Lower lobe of right lung (tissue), 2 donors: Measurements from ENCODE around the gene MRAP. TPM values are rescaled to one million over a fixed set of nuclear protein-coding genes. Genes with fewer than 3 reads are reported as not detected.

ENCODE experiments used
- ATAC-seq, 2 donors: fragments of 200-7000 bp; cut with Tn5 transposase; one replicate each; pipeline ENCODE4 v1.9.1; 2020 to 2022; ENCODE audit warnings: mild to moderate bottlenecking in 2 of 2, moderate library complexity in 2 of 2
- DNase-seq: peaks from one replicate; pipeline ENCODE4 v3.0.0-alpha.2; 2020
- H3K27ac ChIP-seq: fragments of 200-600 bp; one replicate; pipeline ENCODE4 v1.8.0; 2022
- H3K27me3 ChIP-seq: fragments of 200-600 bp; one replicate; pipeline ENCODE4 v1.8.0; 2022; ENCODE audit warnings: low read depth
- H3K36me3 ChIP-seq: fragments of 200-600 bp; one replicate; pipeline ENCODE4 v1.8.0; 2022; ENCODE audit warnings: mild to moderate bottlenecking
- H3K4me1 ChIP-seq: fragments of 200-600 bp; one replicate; pipeline ENCODE4 v1.8.0; 2022
- H3K4me3 ChIP-seq: fragments of 200-600 bp; one replicate; pipeline ENCODE4 v1.8.0; 2022; ENCODE audit warnings: mild to moderate bottlenecking
- H3K9me3 ChIP-seq: fragments of 200-600 bp; one replicate; pipeline ENCODE4 v1.8.0; 2022
- intact Hi-C: fragments of 100-400 bp; cut with DNase I; formaldehyde crosslinking; loops from one replicate; pipeline ENCODE4 v1.11.0; 2022
- total RNA-seq: library from RNA; stranded (reverse); fragmentation: NEBNext Ultra II Directional; extraction: Animal tissue kit (Norgen Biotek cat#: 25700); gene quantifications from one replicate; pipeline ENCODE4 v1.2.1, GENCODE V29; 2021
- TF ChIP-seq, protein P1 (sequence below): fragments of 200-600 bp; IDR thresholded peaks from one replicate; pipeline ENCODE4 v1.8.0; 2022; ENCODE audit warnings: antibody characterized with exemption, mild to moderate bottlenecking
- donor health status: DM: no; HTN: yes; CAD: no; lungs with severe emphysema.

MRAP gene
- total RNA-seq, 1 donor from 2014 or later = not detected

DNA sequence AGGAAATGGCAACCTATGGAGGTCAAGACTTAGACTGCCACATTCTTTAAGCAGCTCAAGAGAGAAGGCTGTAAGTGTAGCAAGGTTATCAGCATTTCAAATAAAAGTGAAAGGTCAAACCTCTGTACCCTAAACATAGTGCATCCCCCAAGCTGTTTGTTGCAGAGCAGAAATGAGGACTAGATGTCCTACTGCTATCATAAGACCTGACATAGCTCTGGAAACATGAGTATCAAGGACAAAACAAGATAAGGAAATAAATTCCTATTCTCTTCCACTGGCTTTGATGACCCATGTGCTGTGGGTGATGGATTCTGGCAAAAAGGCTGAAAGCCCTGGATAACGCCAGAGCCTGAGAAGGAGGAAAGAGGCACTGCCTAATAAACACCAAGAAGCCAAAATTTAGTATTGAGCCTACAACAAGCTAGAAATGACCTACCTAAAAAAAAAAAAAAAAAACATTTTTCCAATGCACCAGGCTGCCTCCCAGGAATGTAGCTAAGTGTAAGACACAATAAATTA, 58.3 kb downstream of the MRAP start:
- Histone ChIP-seq H3K36me3 (peaks cover 100% of the 10 kb centered on the region), H3K27me3 (no peaks in the 10 kb centered on the region), H3K27ac (no peak overlapping the region), H3K4me1 (no peaks in the 10 kb centered on the region), H3K9me3 (no peaks in the 10 kb centered on the region), H3K4me3 (no peak overlapping the region)
- DNase-seq (no peak), ATAC-seq (no peak)
- intact Hi-C loops = no loop called here
- TF ChIP-seq, protein P1, sequence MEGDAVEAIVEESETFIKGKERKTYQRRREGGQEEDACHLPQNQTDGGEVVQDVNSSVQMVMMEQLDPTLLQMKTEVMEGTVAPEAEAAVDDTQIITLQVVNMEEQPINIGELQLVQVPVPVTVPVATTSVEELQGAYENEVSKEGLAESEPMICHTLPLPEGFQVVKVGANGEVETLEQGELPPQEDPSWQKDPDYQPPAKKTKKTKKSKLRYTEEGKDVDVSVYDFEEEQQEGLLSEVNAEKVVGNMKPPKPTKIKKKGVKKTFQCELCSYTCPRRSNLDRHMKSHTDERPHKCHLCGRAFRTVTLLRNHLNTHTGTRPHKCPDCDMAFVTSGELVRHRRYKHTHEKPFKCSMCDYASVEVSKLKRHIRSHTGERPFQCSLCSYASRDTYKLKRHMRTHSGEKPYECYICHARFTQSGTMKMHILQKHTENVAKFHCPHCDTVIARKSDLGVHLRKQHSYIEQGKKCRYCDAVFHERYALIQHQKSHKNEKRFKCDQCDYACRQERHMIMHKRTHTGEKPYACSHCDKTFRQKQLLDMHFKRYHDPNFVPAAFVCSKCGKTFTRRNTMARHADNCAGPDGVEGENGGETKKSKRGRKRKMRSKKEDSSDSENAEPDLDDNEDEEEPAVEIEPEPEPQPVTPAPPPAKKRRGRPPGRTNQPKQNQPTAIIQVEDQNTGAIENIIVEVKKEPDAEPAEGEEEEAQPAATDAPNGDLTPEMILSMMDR = no peak

DNA sequence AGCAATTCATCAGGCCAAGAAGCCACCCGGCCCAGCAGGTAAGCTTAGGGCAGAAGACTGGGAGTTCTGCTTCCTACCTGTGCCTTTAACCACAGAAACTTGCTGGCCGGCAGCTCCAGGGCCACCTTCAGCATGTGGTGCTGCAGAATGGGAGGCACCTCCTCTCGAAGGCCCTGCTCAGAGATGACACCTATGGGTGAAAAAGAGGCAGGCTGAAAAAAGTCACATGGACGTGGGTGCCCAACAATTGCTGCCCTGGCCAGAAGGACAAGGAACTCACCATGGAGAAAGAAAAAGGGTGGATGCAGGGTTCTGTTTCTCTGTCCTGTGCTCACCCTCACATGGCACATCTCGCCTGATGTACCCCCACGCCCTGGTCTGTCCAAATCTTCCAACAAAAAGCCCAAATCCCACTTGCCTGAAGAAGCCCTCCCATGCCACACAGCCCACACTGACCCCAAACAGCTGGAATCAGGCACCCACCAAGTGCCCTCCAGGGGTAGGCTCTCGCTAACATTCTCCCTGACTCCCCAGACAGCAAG, 61.1 kb downstream of the MRAP start:
- Histone ChIP-seq H3K4me3 (no peak overlapping the region), H3K36me3 (peaks cover 98% of the 10 kb centered on the region), H3K9me3 (no peaks in the 10 kb centered on the region), H3K27me3 (no peaks in the 10 kb centered on the region), H3K27ac (no peak overlapping the region), H3K4me1 (peaks cover 3% of the 10 kb centered on the region)
- intact Hi-C loops = no loop called here
- DNase-seq = no peak
- ATAC-seq = peak in 1 of 2 donors; percentile 16
- TF ChIP-seq, protein P1 = no peak

DNA sequence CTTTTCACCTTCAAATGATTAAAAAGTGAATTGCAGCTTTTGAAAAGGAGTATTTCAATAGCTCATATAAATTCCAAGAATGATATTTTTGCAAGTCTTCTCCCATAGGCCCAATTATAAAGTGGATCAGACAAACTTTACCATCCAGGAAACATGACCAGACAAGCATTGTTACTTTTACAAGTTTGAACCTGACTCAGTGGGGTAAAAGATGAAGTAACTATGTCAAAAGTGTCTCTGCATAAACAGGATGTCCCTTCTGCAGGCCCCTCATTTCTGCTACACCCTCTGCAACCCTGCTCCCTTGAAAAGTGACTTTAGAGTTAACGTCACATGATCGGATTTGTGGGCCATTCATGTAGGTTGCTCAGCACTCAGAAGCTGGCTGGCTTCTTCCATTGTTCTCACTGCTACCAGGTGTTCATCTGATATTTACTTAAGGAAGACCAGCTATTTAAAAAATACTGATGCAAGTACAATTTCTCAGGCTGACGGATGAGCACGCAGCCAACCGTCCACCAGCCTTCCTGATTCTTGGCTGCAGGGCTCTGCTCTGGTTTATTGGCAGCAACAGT, 61.8 kb downstream of the MRAP start:
- Histone ChIP-seq H3K4me3 (no peak overlapping the region), H3K27ac (no peak overlapping the region), H3K4me1 (peaks cover 5% of the 10 kb centered on the region), H3K9me3 (no peaks in the 10 kb centered on the region), H3K27me3 (no peaks in the 10 kb centered on the region), H3K36me3 (peaks cover 98% of the 10 kb centered on the region)
- DNase-seq (no peak), ATAC-seq (no peak)
- TF ChIP-seq, protein P1 = no peak
- intact Hi-C loops = no loop called here

Other genes with a start within 250 kb of the MRAP start
- 4.7 TPM for gene MIS18A, start 19.8 kb upstream of the MRAP start, total RNA-seq
- 10.3 TPM for gene URB1, start 94.2 kb downstream of the MRAP start, total RNA-seq
- 31.8 TPM for gene EVA1C, start 113.9 kb downstream of the MRAP start, total RNA-seq